NB4 (cell line): ENCODE data around the gene FMO5.

ENCODE experiments used
- DNase-seq: peaks from one replicate; pipeline ENCODE4 v3.0.0; 2010; ENCODE audit warnings: low read depth
- H3K4me3 ChIP-seq: one replicate; pipeline ENCODE4 v1.5.1; 2011; ENCODE audit warnings: mild to moderate bottlenecking, low read depth, low read length, moderate library complexity
- CTCF ChIP-seq: IDR thresholded peaks from one replicate; pipeline ENCODE4 v1.5.1; 2012; ENCODE audit warnings: low read depth, low read length
- MYC ChIP-seq: IDR thresholded peaks from 2 replicates; pipeline ENCODE4 v1.6.1; 2011; ENCODE audit warnings: low read depth, low read length
- POLR2A ChIP-seq: IDR thresholded peaks from 2 replicates; pipeline ENCODE4 v1.6.1; 2011; ENCODE audit warnings: mild to moderate bottlenecking; ENCODE audit not compliant: insufficient read length; ENCODE audit errors: extremely low read depth
- TF ChIP-seq, protein P1 (sequence below): IDR thresholded peaks from 2 replicates; pipeline ENCODE4 v1.6.1; 2011; ENCODE audit warnings: low read depth, low read length

The FMO5 gene

GRCh38 chr1:147218606-147219005 lies 6.5 kb downstream of the FMO5 start:
- H3K4me3 ChIP-seq = no peak overlapping the region
- TF ChIP-seq POLR2A = no peak
- TF ChIP-seq, protein P1, sequence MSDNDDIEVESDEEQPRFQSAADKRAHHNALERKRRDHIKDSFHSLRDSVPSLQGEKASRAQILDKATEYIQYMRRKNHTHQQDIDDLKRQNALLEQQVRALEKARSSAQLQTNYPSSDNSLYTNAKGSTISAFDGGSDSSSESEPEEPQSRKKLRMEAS = no peak
- no peak for TF ChIP-seq CTCF
- no peak for TF ChIP-seq MYC
- DNase-seq = no peak

DNA sequence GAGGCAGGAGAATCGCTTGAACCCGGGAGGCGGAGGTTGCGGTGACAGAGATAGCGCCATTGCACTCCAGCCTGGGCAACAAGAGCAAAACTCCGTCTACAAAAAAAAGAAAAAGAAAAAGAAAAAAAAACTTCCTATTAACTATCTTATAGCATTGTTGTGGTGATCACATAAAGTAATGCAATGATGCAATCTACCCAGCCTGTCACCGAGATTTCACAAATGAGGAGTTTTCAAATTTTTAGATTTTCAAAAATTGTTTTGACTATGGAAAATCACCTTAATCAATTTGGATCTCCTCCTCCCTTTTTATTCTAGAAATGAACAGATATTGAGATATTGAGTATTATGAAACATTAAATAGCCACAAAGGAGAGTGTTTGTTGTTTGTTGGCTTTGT lies 8.0 kb downstream of the FMO5 start:
- TF ChIP-seq POLR2A = no peak
- no peak for TF ChIP-seq CTCF
- TF ChIP-seq, protein P1 = no peak
- no peak for TF ChIP-seq MYC
- H3K4me3 ChIP-seq = no peak overlapping the region

GRCh38 chr1:147216124-147216523 lies 9.0 kb downstream of the FMO5 start:
- no peak for TF ChIP-seq CTCF
- no peak for DNase-seq
- H3K4me3 ChIP-seq = no peak overlapping the region

More for the DNA sequence above, 8.0 kb downstream of the FMO5 start:
- DNase-seq = no peak

DNA sequence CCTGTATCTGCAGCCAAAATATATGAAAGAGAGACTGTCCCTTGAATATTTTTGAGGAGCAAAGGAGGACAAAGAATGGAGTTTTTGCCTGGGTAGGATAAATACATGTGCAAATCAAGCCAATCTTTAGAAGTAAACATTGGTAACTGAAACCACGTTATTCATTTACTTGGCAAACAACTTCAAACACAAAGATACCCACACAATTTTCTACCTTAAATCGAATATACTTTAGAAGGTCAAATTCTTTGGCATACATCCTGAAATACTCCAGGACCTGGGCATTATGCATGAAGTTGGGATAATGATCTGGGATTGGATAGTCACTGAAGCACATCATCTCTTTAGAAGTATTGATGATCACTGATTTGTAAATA lies 9.6 kb downstream of the FMO5 start:
- no peak for DNase-seq
- H3K4me3 ChIP-seq = no peak overlapping the region

DNA sequence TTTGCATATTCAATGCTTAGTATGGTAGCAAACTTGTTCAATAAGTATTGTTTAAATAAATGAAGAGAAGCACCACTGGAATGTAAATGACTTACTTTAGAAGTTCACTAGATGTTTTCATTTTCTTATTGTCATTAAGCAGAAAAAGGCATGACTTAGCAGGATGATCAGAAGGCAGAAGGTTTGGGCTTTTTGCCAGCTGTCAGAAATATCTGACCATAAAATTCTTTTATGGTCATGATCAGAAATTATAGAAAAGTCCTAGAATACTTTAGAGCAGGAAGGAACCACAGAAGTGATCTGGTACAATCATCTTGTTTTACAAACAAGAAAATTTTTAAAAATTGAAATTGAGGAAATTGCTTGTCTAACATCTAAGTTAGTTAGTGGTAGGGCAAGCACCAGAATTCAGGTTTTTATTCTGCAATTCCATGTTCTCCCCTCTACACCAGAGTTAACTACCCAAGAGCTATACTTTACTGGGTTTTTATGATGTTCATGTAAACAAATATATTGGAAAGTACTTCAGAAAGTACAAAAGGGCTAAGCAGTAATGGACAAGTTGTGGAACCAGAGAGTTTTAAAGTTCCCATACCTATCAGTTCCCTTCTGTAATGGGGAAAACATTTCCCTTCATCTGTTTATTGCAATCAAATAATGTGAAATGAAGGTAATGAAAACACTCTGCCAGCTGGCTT lies 10.1 kb downstream of the FMO5 start:
- no peak overlapping the region for H3K4me3 ChIP-seq
- no peak for DNase-seq
- TF ChIP-seq MYC (no peak), POLR2A (no peak), CTCF (no peak)
- TF ChIP-seq, protein P1 = no peak

More for the DNA sequence above, 9.6 kb downstream of the FMO5 start:
- no peak for TF ChIP-seq MYC
- TF ChIP-seq, protein P1 = no peak
- TF ChIP-seq CTCF = no peak
- TF ChIP-seq POLR2A = no peak

- DNase-seq = no peak
- TF ChIP-seq MYC (no peak), CTCF (no peak)
- H3K4me3 ChIP-seq = no peak overlapping the region
Measured at GRCh38 chr1:147214325-147214724, 10.8 kb downstream of the FMO5 start.
